SK-N-MC (cell line): ENCODE data around the gene NOP16.

Experiments
- EZH2 ChIP-seq: fragments of 200-600 bp; sonication (generic); IDR thresholded peaks from one replicate; pipeline ENCODE4 v1.6.1; 2017; ENCODE audit warnings: antibody characterized with exemption
- POLR2AphosphoS5 ChIP-seq: IDR thresholded peaks from 2 replicates; pipeline ENCODE4 v1.6.1; 2012; ENCODE audit warnings: mild to moderate bottlenecking, low read depth, low read length, borderline replicate concordance

- TF ChIP-seq POLR2AphosphoS5 (no peak), EZH2 (no peak)
Observed at GRCh38 chr5:176356179-176356566, 32.2 kb downstream of the NOP16 start.
